ENCODE data around the gene N4BP2L1.

- TF ChIP-seq CTCF (IDR thresholded peaks at IDR 0.05): no peak
- TF ChIP-seq POLR2A (IDR thresholded peaks at IDR 0.05): no peak
Observed at GRCh38 chr13:32417995-32418394, 9.9 kb downstream of the N4BP2L1 start.
